HG02943 (cell line): ENCODE measurements around the gene GALNT18.

Source experiments
- ATAC-seq: cut with Tn5 transposase; IDR thresholded peaks from one replicate; pipeline ENCODE4 v1.9.1; 2021; ENCODE audit warnings: mild to moderate bottlenecking, low read depth, moderate library complexity; ENCODE audit not compliant: unreplicated experiment

Gene GALNT18

GRCh38 chr11:11589437-11589836 is 32.4 kb downstream of the GALNT18 start:
- ATAC-seq = no peak

- no peak for ATAC-seq
These were observed 32.9 kb downstream of the GALNT18 start for GRCh38 chr11:11588891-11589290.

- no peak for ATAC-seq
These were observed 33.6 kb downstream of the GALNT18 start for GRCh38 chr11:11588243-11588642.

- ATAC-seq = no peak
These were observed 34.7 kb downstream of the GALNT18 start for GRCh38 chr11:11587122-11587521.

DNA sequence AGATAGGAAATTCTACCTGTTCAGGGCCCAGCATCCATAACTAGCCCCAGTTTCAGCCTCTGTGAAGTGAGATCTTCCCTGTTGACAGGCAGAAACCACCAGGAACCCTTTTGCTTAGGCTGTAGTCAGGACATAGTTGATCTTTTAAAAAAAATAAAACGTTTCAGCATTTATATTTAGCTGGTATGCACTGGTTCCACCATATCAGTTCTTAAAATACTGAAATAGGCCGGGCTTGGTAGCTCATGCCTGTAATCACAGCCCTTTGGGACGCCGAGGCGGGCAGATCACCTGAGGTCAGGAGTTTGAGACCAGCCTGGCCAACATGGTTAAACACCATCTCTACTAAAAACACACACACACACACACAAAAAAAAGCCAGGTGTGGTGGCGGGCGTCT is 35.3 kb downstream of the GALNT18 start:
- no peak for ATAC-seq

DNA sequence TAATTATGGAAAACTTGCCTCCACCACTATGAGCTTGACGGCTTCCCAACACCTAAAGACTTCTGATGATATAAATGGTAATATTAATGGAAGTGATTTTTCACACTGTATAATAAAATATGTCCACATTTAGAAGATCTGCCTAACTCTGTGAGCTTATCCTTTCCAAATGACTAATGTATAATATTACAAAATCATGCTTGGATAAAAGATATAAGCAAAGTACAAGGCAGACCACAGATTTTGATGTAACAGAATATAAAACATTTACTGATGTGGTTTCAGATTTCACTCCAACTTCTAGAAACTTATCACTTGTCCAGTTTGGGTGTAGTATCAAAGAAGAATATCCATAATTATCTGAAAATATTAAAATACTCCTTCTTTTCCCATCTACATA is 36.9 kb downstream of the GALNT18 start:
- ATAC-seq = no peak

- ATAC-seq = no peak
These were observed 37.3 kb downstream of the GALNT18 start for GRCh38 chr11:11584530-11584810.

DNA sequence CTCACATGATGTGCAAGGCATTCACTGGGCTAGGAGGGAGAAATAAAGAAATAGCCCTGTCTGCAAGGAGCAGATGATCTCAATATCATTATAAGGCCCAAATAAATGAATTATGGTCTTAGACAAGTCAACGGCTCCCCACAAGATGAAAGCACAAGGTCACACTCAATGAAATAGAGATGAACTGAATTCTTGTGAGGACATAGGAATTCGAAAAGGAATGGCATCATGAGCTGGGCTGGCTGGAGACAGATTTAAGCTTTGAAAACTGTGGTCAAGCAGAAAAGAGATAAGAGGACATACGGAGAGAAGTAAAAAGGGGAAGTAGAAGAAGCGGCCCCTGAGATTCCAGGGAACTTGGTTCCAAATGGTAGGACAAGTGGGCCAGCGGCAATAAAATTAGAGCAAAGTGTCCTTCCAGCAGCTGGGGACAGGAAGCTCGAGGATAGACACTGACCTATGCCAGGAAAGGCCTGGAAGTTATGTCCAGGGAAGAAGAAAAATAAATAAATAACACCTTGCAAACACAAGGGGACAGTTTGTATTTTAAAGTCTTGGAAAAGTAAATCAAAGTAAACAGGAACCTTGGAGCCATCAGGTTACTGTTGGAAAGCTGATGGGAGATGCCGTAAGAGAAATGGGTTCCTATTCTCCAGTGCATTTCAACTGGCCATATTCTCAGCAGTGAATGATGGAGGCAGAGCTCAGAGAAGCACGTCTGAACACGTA is 37.8 kb downstream of the GALNT18 start:
- ATAC-seq = no peak

DNA sequence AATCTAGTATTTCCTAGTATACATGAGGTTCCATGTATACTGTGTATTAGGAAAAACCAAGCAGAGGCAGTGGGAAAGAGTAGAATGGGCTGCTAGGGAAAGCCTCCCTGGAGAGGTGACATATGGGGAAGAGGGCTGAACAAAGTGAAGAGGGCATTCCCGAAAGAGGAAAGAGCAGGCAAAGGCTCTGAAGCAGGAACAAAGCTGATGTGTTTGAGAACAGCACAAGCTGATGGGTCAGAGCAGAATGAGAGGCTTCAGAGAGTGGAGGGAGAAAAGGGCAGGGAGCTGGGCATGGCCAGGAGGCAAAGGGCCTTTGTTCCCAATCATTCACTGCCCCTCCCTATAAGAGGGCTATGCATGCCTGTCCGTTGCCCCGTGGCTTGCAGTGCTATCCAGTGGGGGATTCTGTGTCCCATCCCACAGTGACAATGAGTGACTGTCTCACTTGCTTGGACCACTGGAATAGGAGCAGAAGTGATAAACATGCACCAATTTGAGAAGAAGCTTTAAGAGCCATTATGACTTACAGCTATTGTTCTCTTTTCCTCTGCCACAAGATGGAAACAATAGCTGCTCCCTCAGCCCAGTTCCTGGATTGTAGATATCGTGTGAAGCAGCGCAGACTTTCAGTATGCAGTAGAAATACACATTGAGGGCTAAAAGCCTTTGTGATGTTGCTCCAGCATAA is 39.6 kb downstream of the GALNT18 start:
- ATAC-seq = no peak

GRCh38 chr11:11581481-11581880 is 40.3 kb downstream of the GALNT18 start:
- ATAC-seq = no peak

- no peak for ATAC-seq
These were observed 40.9 kb downstream of the GALNT18 start for GRCh38 chr11:11580841-11581411.

GRCh38 chr11:11580012-11580411 is 41.8 kb downstream of the GALNT18 start:
- ATAC-seq = no peak

DNA sequence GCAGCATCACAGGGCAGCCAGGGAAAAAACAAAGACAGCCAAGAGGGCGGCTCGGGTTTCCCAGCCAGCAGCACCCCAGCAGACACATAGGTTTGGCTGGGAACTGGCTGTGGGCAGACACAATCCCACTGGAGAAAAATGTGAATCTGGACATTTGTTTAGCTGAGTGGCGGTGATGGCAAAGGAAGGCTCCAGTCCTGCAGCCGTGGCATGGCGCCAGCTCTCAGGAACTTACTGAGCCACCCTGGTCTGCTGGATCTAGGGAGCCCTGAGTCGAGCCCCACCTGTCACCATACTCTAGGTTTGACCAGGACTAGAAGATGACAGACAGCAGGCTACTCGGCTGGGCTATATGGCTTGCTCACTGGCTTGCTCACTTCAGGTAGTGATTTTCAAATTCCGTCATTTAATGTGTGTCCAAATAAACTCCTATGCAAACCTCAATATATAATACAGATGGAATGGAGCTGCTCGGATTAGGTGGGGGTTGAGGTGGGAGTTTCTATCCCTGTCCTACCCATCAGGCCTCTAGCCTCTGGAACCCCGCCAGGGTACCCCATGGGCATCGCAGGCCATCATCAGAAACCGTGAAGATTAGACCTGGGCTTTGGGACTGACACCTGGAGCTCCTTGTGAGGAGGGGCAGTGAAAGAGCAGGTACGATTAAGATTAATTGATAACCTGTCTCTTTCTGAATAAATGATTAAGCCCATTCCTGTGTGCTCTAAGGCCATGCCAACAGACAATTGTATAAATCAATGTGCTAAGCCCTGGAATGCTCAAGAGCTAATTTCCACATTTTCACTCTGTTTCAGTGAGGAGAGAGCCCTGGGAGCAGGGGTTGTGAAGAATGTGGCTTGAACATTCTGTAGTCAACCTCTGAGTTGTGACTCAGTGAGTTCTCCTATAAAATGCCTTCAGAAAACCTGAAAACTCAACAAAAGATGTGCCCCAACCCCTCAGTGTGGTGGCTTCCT is 42.5 kb downstream of the GALNT18 start:
- no peak for ATAC-seq

- no peak for ATAC-seq
These were observed 43.6 kb downstream of the GALNT18 start for GRCh38 chr11:11577932-11578911.

DNA sequence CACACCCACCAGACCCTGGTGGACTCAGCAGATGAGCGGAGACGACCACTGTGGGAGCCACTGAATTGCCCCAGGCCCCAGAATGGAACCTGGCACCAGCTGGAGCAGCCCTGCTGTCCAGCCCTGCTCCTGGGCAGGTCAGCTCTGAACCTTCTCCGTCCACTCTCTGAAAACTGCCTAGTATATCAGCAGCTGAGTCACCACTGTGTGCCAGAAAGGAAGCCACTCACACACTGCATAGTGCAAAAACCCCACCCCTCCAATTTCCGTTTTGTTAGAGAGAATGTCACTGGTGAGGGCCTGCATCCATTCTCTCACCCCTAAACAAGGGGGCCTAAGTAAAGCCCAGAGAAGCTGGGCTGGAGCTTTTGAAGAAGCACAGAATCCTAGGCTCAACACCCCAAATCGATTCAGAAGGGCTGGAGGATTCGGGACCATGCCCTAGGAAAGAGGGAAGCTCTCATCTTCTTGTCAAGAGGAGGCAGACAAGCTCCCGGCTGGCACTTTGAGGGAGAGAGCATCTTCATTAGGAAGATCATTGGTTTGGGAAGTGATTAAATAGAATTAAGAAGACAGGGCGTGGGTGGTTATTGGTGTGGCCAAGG is 44.5 kb downstream of the GALNT18 start:
- ATAC-seq = no peak

GRCh38 chr11:11574373-11575287 is 47.2 kb downstream of the GALNT18 start:
- ATAC-seq = no peak

DNA sequence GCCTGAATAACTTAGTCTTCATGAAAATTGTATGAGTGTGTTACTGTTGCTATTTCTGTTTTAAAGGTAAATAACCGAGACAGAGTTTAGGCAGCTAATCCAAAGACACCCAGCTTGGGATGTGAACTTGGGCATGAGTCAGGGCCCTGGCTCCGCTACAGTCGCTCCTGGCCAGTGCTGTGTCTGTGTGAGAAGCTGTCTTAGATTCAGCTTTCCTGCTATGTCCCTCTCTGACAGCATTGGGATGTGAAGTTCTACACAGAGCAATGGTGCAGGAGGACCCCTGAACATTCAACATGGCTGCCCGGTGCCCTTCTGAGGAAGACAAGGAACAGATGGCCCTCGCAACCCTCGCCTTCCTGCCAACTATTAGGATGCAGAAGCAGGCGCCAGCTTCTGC is 49.4 kb downstream of the GALNT18 start:
- ATAC-seq = no peak

DNA sequence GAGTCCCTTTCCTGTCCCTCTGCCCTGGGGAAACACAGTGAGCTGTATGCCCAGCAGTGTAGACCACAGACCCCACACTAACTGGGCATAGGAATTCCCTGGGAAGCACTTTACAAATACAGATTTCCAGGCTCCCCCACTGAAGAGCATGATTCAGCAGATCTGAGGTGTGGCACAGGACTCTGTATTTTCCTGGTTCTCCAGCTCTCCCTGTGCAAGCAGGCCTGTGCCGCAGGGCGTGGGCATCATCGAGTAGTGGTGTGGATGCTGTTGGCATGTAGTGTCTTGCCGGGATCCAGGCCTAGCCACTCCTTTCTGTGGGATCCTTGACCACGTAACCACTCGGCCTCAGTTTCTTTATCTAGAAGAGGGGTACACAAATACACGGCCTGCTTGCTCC is 49.9 kb downstream of the GALNT18 start:
- no peak for ATAC-seq
